IPS DF 6.9 (cell line): ENCODE results near the gene SRBD1.

Experiments used
- DNase-seq: peaks from one replicate; pipeline ENCODE4 v3.0.0-alpha.2; 2013; ENCODE audit warnings: low read depth, low spot score
- H3K27ac ChIP-seq: one replicate; pipeline ENCODE4 v1.5.1; 2013; ENCODE audit warnings: low read length, control low read depth
- H3K27me3 ChIP-seq: 2 replicates; pipeline ENCODE4 v1.6.1; 2013; ENCODE audit warnings: mild to moderate bottlenecking, low read length; ENCODE audit not compliant: control insufficient read depth, insufficient read depth
- H3K36me3 ChIP-seq: 2 replicates; pipeline ENCODE4 v1.6.1; 2013; ENCODE audit warnings: low read length; ENCODE audit not compliant: control insufficient read depth, insufficient read depth
- H3K4me1 ChIP-seq: 2 replicates; pipeline ENCODE4 v1.6.1; 2013; ENCODE audit warnings: low read length; ENCODE audit not compliant: control insufficient read depth, insufficient read depth
- H3K4me3 ChIP-seq: 2 replicates; pipeline ENCODE4 v1.5.1; 2013; ENCODE audit warnings: mild to moderate bottlenecking, low read length
- H3K9me3 ChIP-seq: 2 replicates; pipeline ENCODE4 v1.6.1; 2013; ENCODE audit warnings: low read length, inconsistent platforms; ENCODE audit not compliant: control insufficient read depth, insufficient read depth
- WGBS: extraction: QIAGEN DNeasy Blood & Tissue Kit; methylation state at CpG from one replicate; pipeline ENCODE4 v1.1.7; 2013; ENCODE audit warnings: mixed read lengths, missing lambda C conversion rate; ENCODE audit not compliant: insufficient read length, insufficient coverage; 5-methylcytosine and 5-hydroxymethylcytosine counted together

Gene SRBD1

GRCh38 chr2:45577441-45577840 is 33.6 kb downstream of the SRBD1 start:
- H3K9me3 ChIP-seq: no peaks in the 10 kb centered on the region
- no peaks in the 10 kb centered on the region for H3K27me3 ChIP-seq
- WGBS: 100% methylated on average over 2 of the region's 4 CpGs
- no peak for DNase-seq
- H3K36me3 ChIP-seq: no peaks in the 10 kb centered on the region
- no peak overlapping the region for H3K27ac ChIP-seq
- H3K4me3 ChIP-seq: no peak overlapping the region
- H3K4me1 ChIP-seq: no peaks in the 10 kb centered on the region

- WGBS: no CpG with 5 or more reads among the region's 6 CpGs
- Histone ChIP-seq H3K27ac (no peak overlapping the region), H3K36me3 (no peaks in the 10 kb centered on the region), H3K9me3 (no peaks in the 10 kb centered on the region), H3K4me1 (no peaks in the 10 kb centered on the region), H3K4me3 (no peak overlapping the region), H3K27me3 (no peaks in the 10 kb centered on the region)
- DNase-seq: no peak
Observed at GRCh38 chr2:45575881-45576280, 35.2 kb downstream of the SRBD1 start.

GRCh38 chr2:45572979-45573378 is 38.1 kb downstream of the SRBD1 start:
- Histone ChIP-seq H3K9me3 (no peaks in the 10 kb centered on the region), H3K27me3 (no peaks in the 10 kb centered on the region), H3K4me3 (no peak overlapping the region), H3K4me1 (no peaks in the 10 kb centered on the region), H3K36me3 (no peaks in the 10 kb centered on the region), H3K27ac (no peak overlapping the region)
- DNase-seq: no peak
- no CpG with 5 or more reads among the region's 3 CpGs for WGBS

- Histone ChIP-seq H3K36me3 (no peaks in the 10 kb centered on the region), H3K4me3 (no peak overlapping the region), H3K9me3 (no peaks in the 10 kb centered on the region), H3K27me3 (no peaks in the 10 kb centered on the region), H3K27ac (no peak overlapping the region), H3K4me1 (no peaks in the 10 kb centered on the region)
- DNase-seq: no peak
- no CpG with 5 or more reads among the region's 3 CpGs for WGBS
Observed at GRCh38 chr2:45571940-45572339, 39.1 kb downstream of the SRBD1 start.

- no peak for DNase-seq
- Histone ChIP-seq H3K4me3 (no peak overlapping the region), H3K9me3 (no peaks in the 10 kb centered on the region), H3K36me3 (no peaks in the 10 kb centered on the region), H3K4me1 (no peaks in the 10 kb centered on the region), H3K27ac (no peak overlapping the region), H3K27me3 (no peaks in the 10 kb centered on the region)
- WGBS: no CpG with 5 or more reads among the region's 3 CpGs
Observed at GRCh38 chr2:45570671-45571334, 40.3 kb downstream of the SRBD1 start.

- H3K4me1 ChIP-seq: no peaks in the 10 kb centered on the region
- H3K27ac ChIP-seq: no peak overlapping the region
- no peak overlapping the region for H3K4me3 ChIP-seq
- no peak for DNase-seq
- H3K9me3 ChIP-seq: no peaks in the 10 kb centered on the region
- H3K36me3 ChIP-seq: no peaks in the 10 kb centered on the region
- H3K27me3 ChIP-seq: no peaks in the 10 kb centered on the region
Observed at GRCh38 chr2:45568935-45569334, 42.1 kb downstream of the SRBD1 start.

- no peaks in the 10 kb centered on the region for H3K4me1 ChIP-seq
- WGBS: no CpG with 5 or more reads among the region's 5 CpGs
- no peak overlapping the region for H3K27ac ChIP-seq
- no peaks in the 10 kb centered on the region for H3K9me3 ChIP-seq
- H3K36me3 ChIP-seq: no peaks in the 10 kb centered on the region
- no peak for DNase-seq
- no peaks in the 10 kb centered on the region for H3K27me3 ChIP-seq
- H3K4me3 ChIP-seq: no peak overlapping the region
Observed at GRCh38 chr2:45567974-45568789, 42.9 kb downstream of the SRBD1 start.

- Histone ChIP-seq H3K36me3 (no peaks in the 10 kb centered on the region), H3K27me3 (no peaks in the 10 kb centered on the region), H3K27ac (no peak overlapping the region), H3K4me3 (no peak overlapping the region), H3K9me3 (no peaks in the 10 kb centered on the region), H3K4me1 (no peaks in the 10 kb centered on the region)
- DNase-seq: no peak
- no CpG with 5 or more reads among the region's 7 CpGs for WGBS
Observed at GRCh38 chr2:45567288-45567963, 43.6 kb downstream of the SRBD1 start.

- Histone ChIP-seq H3K4me1 (no peaks in the 10 kb centered on the region), H3K27ac (no peak overlapping the region), H3K36me3 (no peaks in the 10 kb centered on the region), H3K9me3 (no peaks in the 10 kb centered on the region), H3K4me3 (no peak overlapping the region), H3K27me3 (no peaks in the 10 kb centered on the region)
- 100% methylated on average over 2 of the region's 3 CpGs for WGBS
- DNase-seq: no peak
Observed at GRCh38 chr2:45559436-45559835, 51.6 kb downstream of the SRBD1 start.

- H3K9me3 ChIP-seq: no peaks in the 10 kb centered on the region
- no peaks in the 10 kb centered on the region for H3K27me3 ChIP-seq
- no peaks in the 10 kb centered on the region for H3K4me1 ChIP-seq
- DNase-seq: no peak
- WGBS: no CpG with 5 or more reads among the region's 1 CpG
- H3K27ac ChIP-seq: no peak overlapping the region
- no peaks in the 10 kb centered on the region for H3K36me3 ChIP-seq
- no peak overlapping the region for H3K4me3 ChIP-seq
Observed at GRCh38 chr2:45554742-45555140, 56.3 kb downstream of the SRBD1 start.
